PC-3 (cell line): ENCODE measurements around the gene SYNPO2L. TPM values are rescaled to one million over a fixed set of nuclear protein-coding genes. Genes with fewer than 3 reads are reported as not detected.
"Not testable (repeated sequence)": the region's sequence is repeated elsewhere in the genome, so short reads cannot be mapped to it uniquely, and the experiment has no call there.

Experiments used
- ATAC-seq: fragments of 200-7000 bp; cut with Tn5 transposase; 2 replicates; pipeline ENCODE4 v1.9.1; 2020; ENCODE audit warnings: mild to moderate bottlenecking, moderate library complexity
- BruUV-seq: library from RNA; stranded (reverse); fragments of 400-500 nt; replicated peaks from 2 replicates; lab custom pipeline; 2021; lab: Mats Ljungman, UMichigan
- CTCF ChIA-PET: fragments of 300-600 bp; sonication (Branson Sonifier 250); formaldehyde crosslinking; loops from one replicate; lab custom pipeline; 2022; ENCODE audit warnings: antibody characterized with exemption; lab: Charles Lee
- POLR2A ChIA-PET: fragments of 300-600 bp; sonication (Branson Sonifier 250); formaldehyde crosslinking; loops from one replicate; lab custom pipeline; 2022; ENCODE audit warnings: antibody characterized with exemption; ENCODE audit not compliant: unreplicated experiment; lab: Charles Lee
- DNase-seq: peaks from one replicate; pipeline ENCODE4 v3.0.0-alpha.2; 2015
- H2AFZ ChIP-seq: fragments of 300-600 bp; sonication (generic); 2 replicates; pipeline ENCODE4 v1.6.0; 2016; ENCODE audit warnings: antibody characterized with exemption, low read length
- H3F3A ChIP-seq: fragments of 300-600 bp; sonication (generic); one replicate; pipeline ENCODE4 v1.6.0; 2017; ENCODE audit warnings: antibody characterized with exemption, low read length, control low read depth, mild to moderate bottlenecking; ENCODE audit not compliant: unreplicated experiment
- H3K27ac ChIP-seq: fragments of 300-600 bp; sonication (generic); 2 replicates; pipeline ENCODE4 v1.5.1; 2016; ENCODE audit warnings: mild to moderate bottlenecking, low read length
- H3K27me3 ChIP-seq: fragments of 300-600 bp; sonication (generic); 2 replicates; pipeline ENCODE4 v1.6.1; 2016; ENCODE audit warnings: low read length, mixed read lengths
- H3K36me3 ChIP-seq: fragments of 300-600 bp; sonication (generic); 2 replicates; pipeline ENCODE4 v1.6.1; 2016; ENCODE audit warnings: low read depth, mixed run types, low read length, mixed read lengths
- H3K4me1 ChIP-seq: fragments of 300-600 bp; sonication (generic); 2 replicates; pipeline ENCODE4 v1.5.1; 2016; ENCODE audit warnings: low read length; ENCODE audit not compliant: insufficient read depth
- H3K4me2 ChIP-seq: fragments of 300-600 bp; sonication (generic); 2 replicates; pipeline ENCODE4 v1.6.0; 2016; ENCODE audit warnings: low read length
- H3K4me3 ChIP-seq: fragments of 300-600 bp; sonication (generic); 2 replicates; pipeline ENCODE4 v1.5.1; 2016; ENCODE audit warnings: mild to moderate bottlenecking, low read length, mixed read lengths
- H3K79me2 ChIP-seq: fragments of 300-600 bp; sonication (generic); 2 replicates; pipeline ENCODE4 v1.6.1; 2017; ENCODE audit warnings: low read length, mixed read lengths
- H3K9ac ChIP-seq: fragments of 300-600 bp; sonication (generic); 2 replicates; pipeline ENCODE4 v1.6.0; 2016; ENCODE audit warnings: mild to moderate bottlenecking, low read length
- H3K9me2 ChIP-seq: fragments of 300-600 bp; sonication (generic); replicated peaks from 2 replicates; pipeline ENCODE4 v1.6.1; 2016; ENCODE audit warnings: mixed run types, low read length, mixed read lengths
- H3K9me3 ChIP-seq: fragments of 300-600 bp; sonication (generic); 2 replicates; pipeline ENCODE4 v1.6.1; 2016; ENCODE audit warnings: low read length, mixed read lengths
- H4K20me1 ChIP-seq: fragments of 300-600 bp; sonication (generic); 2 replicates; pipeline ENCODE4 v1.6.1; 2016; ENCODE audit warnings: low read length, mixed read lengths
- intact Hi-C: fragments of 100-400 bp; cut with micrococcal nuclease; formaldehyde crosslinking; loops from 2 replicates; pipeline ENCODE4 v1.9.0; 2023
- total RNA-seq: library from RNA; depleted of rRNA; stranded (reverse); fragments of >200 nt; gene quantifications from 2 replicates; pipeline ENCODE4 v1.2.3, GENCODE V29; 2014

The SYNPO2L gene
- total RNA-seq, 1 experiment from 2014 or later: not detected

DNA sequence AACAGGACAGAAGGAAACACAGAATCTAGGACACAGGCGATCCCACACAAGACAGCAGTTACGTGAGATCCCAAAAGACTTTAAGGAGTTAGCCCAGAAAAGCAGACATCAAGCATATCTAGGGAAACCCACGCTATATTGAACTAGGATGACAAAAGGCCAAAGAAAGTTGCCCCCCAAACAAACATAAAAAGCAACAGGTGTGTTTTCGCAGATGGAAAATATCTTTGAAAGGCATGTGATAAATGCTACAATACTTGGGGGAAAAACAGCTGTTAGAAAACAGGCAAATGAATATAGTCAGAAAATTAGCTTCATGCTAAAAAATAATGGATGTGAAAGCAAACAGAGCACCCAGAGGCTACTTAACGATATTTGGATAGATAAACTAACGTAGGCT is 34.9 kb upstream of the SYNPO2L start:
- H3K27ac ChIP-seq, H3K4me3 ChIP-seq, H3K9me3 ChIP-seq, H3K9me2 ChIP-seq, intact Hi-C loops, BruUV-seq, POLR2A ChIA-PET, H3K27me3 ChIP-seq, DNase-seq, H3K9ac ChIP-seq, H3F3A ChIP-seq, H3K79me2 ChIP-seq, H4K20me1 ChIP-seq, H3K4me2 ChIP-seq, H3K36me3 ChIP-seq, ATAC-seq, H2AFZ ChIP-seq, H3K4me1 ChIP-seq: not testable (repeated sequence)
- CTCF ChIA-PET: interaction anchor here (0.6 kb wide), 1 partner anchor 159 kb away, joined by 4 read pairs; no protein-coding TSS in a partner anchor

DNA sequence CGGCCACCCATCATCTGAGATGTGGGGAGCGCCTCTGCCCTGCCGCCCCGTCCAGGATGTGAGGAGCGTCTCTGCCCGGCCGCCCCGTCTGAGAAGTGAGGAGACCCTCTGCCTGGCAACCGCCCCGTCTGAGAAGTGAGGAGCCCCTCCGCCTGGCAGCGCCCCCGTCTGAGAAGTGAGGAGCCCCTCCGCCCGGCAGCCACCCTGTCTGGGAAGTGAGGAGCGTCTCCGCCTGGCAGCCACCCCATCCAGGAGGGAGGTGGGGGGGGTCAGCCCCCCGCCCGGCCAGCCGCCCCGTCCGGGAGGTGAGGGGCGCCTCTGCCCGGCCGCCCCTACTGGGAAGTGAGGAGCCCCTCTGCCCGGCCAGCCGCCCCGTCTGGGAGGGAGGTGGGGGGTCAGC is 33.8 kb upstream of the SYNPO2L start:
- H3K36me3 ChIP-seq, intact Hi-C loops, BruUV-seq, H3K9me3 ChIP-seq, H3K4me2 ChIP-seq, H3K27me3 ChIP-seq, H3K4me3 ChIP-seq, ATAC-seq, H3K9me2 ChIP-seq, H3K4me1 ChIP-seq, H4K20me1 ChIP-seq, H3K79me2 ChIP-seq, POLR2A ChIA-PET, CTCF ChIA-PET, H3F3A ChIP-seq, H2AFZ ChIP-seq, H3K9ac ChIP-seq, DNase-seq, H3K27ac ChIP-seq: not testable (repeated sequence)

DNA sequence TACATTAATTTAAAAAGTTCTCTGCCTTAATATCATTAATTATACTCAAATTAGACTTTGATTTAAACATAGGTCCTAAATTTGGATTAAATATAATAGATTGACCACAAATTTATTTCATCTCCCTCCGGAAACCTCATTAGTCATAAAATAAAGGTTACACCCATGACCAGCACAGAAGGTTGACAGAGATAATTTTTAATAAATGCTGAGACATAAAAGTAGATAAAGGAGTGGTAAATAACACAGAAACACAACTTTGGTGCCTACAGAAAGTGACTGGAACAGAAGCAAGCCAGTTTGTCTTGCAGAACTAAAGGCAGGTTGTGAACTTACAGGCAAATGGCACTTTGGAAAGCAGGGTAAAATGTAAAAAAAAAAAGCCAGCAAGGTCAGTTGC is 31.8 kb upstream of the SYNPO2L start:
- BruUV-seq, CTCF ChIA-PET, H3K36me3 ChIP-seq, intact Hi-C loops, H2AFZ ChIP-seq, H3K9me3 ChIP-seq, H3K27ac ChIP-seq, POLR2A ChIA-PET, H3K27me3 ChIP-seq, ATAC-seq, H3K9ac ChIP-seq, H3K4me1 ChIP-seq, H4K20me1 ChIP-seq, H3K9me2 ChIP-seq, H3F3A ChIP-seq, H3K4me2 ChIP-seq, H3K4me3 ChIP-seq, H3K79me2 ChIP-seq: not testable (repeated sequence)
- peak; percentile 19 for DNase-seq

DNA sequence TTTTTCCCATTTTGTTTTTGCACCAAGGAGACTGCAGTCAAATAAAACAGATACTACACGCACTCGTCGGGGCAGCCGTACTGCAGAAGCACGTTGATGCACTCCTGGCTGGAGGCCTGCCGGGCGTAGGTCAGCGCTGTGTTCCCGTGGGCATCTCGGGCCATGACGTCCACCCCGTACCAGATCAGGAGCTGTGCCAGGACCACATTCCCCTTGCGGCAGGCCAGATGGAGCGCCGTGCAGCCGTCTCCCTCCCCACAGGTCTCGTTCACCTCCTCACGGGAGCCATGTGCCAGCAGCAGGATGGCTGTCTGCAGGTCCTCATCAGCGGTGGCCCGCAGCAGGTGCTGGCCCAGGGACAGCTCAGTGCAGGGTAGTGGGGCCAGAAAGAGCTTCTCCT is 18.7 kb upstream of the SYNPO2L start:
- POLR2A ChIA-PET, H3K27me3 ChIP-seq, H3K27ac ChIP-seq, H3K9me2 ChIP-seq, H4K20me1 ChIP-seq, H3K9me3 ChIP-seq, H3F3A ChIP-seq, H3K79me2 ChIP-seq, H2AFZ ChIP-seq, BruUV-seq, DNase-seq, H3K4me1 ChIP-seq, H3K4me2 ChIP-seq, H3K36me3 ChIP-seq, intact Hi-C loops, ATAC-seq, H3K9ac ChIP-seq, CTCF ChIA-PET, H3K4me3 ChIP-seq: not testable (repeated sequence)

DNA sequence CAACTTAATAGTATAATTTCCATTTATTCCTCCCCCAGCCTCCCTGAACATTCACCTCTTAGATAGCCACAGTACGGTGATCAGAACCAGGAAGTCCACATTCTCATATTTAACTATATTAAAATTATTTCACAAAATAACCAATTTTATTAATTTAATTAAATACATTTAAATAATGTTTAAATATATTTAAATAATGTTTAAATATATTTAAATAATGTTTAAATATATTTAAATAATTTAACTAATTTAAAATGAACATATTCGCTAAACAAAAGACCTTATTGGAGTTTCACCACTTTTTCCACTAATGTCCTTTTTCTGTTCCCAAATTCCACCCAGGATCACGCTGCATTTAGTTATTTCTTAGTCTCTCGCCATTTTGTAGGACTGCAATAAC is 12.5 kb upstream of the SYNPO2L start:
- DNase-seq, H3K36me3 ChIP-seq, H3K9ac ChIP-seq, ATAC-seq, H3K27me3 ChIP-seq, H3K27ac ChIP-seq, intact Hi-C loops, POLR2A ChIA-PET, H4K20me1 ChIP-seq, CTCF ChIA-PET, H3K4me3 ChIP-seq, H3K79me2 ChIP-seq, H3F3A ChIP-seq, H3K9me3 ChIP-seq, BruUV-seq, H2AFZ ChIP-seq, H3K4me2 ChIP-seq, H3K9me2 ChIP-seq: not testable (repeated sequence)
- H3K4me1 ChIP-seq: peaks cover 25% of the 10 kb centered on the region

DNA sequence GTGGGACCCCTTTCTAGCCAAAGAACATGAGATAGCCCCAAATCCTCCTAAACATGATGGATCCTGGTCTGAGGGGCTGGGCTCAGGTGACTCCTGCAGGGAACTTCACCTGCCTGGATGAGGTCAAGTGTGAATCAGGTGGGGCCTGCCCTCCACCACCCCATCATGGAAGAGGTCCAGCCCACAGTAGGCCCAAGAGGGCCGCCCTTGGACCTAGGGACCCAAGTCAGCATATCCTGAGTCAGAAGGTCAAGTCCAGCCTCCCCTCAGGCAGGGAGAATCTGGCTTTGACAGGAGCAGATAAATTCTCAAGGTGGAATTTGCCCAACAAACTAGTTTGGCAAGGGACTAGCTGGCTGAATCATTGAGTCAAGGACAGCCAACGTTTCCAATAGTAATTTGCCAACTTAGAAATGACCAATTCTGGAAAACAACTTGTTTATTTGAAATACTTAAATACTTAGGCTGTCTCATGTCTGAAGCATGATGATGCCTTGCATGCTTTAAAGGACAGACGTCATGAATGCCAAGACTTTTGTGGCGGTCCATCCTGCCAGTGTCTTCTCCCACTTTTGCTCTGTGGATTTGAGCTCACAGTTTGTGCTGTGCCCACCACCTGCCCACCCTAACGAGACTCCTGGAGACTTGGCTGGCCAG is 10.5 kb upstream of the SYNPO2L start:
- H3F3A ChIP-seq, H3K27me3 ChIP-seq, CTCF ChIA-PET, H4K20me1 ChIP-seq, H3K79me2 ChIP-seq, H3K9me3 ChIP-seq, H3K9me2 ChIP-seq, BruUV-seq, ATAC-seq, H3K4me3 ChIP-seq, intact Hi-C loops, H3K9ac ChIP-seq, H2AFZ ChIP-seq, POLR2A ChIA-PET, H3K36me3 ChIP-seq: not testable (repeated sequence)
- H3K4me1 ChIP-seq: peaks cover 25% of the 10 kb centered on the region
- peak overlapping the region; percentile 10 for H3K4me2 ChIP-seq
- 0 out of 2 replicates have a peak overlapping the region, but pooled peaks have one; percentile 10 for H3K27ac ChIP-seq
- DNase-seq: peak; percentile 96

DNA sequence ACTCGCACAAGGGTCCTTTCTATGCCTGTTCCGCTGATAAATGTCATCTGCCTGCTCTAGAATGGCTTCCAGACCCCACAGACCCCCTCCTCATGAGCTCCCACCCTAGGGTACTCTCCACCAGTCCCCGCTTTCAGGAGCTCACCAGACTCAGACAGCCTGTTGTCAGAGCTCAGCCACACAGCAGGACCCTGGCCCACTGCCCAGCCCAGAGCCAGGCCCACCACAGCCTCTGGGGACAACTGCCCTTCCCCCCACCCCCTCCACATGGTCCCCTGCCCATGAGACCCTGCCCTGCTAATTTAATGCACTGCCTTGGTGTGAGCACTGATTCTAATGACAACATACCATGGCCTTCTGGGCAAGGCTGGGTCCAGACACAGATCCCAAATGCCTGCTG is 9.8 kb upstream of the SYNPO2L start:
- BruUV-seq: not testable (repeated sequence)

More for the DNA sequence above, 9.8 kb upstream of the SYNPO2L start:
- H2AFZ ChIP-seq, H3K9ac ChIP-seq, H3K79me2 ChIP-seq, H3F3A ChIP-seq, CTCF ChIA-PET, H4K20me1 ChIP-seq, H3K9me3 ChIP-seq, H3K4me3 ChIP-seq, POLR2A ChIA-PET, H3K27ac ChIP-seq, ATAC-seq, H3K9me2 ChIP-seq, H3K27me3 ChIP-seq, H3K36me3 ChIP-seq, DNase-seq, H3K4me2 ChIP-seq, intact Hi-C loops: not testable (repeated sequence)
- H3K4me1 ChIP-seq: peaks cover 32% of the 10 kb centered on the region
